GM10847 (cell line): ENCODE measurements around the gene TULP4.

Experiments
- POLR2A ChIP-seq: IDR thresholded peaks from 2 replicates; pipeline ENCODE4 v1.6.1; 2011; ENCODE audit not compliant: insufficient read length; ENCODE audit errors: extremely low read depth

The TULP4 gene, protein sequence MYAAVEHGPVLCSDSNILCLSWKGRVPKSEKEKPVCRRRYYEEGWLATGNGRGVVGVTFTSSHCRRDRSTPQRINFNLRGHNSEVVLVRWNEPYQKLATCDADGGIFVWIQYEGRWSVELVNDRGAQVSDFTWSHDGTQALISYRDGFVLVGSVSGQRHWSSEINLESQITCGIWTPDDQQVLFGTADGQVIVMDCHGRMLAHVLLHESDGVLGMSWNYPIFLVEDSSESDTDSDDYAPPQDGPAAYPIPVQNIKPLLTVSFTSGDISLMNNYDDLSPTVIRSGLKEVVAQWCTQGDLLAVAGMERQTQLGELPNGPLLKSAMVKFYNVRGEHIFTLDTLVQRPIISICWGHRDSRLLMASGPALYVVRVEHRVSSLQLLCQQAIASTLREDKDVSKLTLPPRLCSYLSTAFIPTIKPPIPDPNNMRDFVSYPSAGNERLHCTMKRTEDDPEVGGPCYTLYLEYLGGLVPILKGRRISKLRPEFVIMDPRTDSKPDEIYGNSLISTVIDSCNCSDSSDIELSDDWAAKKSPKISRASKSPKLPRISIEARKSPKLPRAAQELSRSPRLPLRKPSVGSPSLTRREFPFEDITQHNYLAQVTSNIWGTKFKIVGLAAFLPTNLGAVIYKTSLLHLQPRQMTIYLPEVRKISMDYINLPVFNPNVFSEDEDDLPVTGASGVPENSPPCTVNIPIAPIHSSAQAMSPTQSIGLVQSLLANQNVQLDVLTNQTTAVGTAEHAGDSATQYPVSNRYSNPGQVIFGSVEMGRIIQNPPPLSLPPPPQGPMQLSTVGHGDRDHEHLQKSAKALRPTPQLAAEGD (N-terminal part only)

DNA sequence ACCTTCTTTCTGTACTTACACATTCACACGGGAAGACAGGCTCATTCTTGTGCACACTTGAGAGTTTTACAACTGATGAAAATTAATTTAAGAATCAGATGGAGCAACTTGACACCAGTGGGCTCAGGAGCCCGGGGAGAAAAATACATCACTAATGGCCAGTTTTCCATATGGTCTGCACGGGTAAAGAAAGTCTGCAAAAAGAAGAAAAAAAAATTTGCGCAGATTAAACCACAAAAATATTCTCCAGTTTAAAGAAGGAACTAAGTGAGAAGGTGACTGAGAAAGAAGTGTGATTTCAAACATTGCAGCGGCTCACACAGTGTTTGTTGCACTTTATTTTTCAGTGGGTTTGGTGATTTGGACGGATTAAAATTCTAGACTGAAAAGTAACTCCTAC is at the start of gene TULP4:
TSS of gene TULP4 (plus strand) at position 301 of the 400 bp plus-strand sequence. CDS start 1,552 bp downstream, outside the sequence.
- no peak for TF ChIP-seq POLR2A

DNA sequence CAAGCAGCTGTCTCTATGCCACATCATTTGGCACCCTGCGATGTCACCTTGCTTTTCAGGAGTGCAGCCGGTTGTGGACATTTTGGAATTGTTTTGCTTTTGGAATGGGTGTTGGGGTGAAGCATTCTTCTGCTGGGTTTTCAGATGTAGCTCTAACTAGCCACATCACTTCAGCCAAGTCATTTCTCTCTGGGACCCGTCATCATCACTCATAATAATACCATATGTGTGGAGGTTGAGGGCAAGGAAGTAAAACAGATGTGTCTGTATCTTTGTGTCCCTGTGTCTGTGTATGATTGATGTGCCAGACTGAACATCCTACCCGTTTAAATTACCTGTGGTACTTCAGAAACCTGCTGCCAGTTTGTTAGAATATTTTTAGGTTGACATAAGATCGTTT is 49.5 kb upstream of the TULP4 start:
- TF ChIP-seq POLR2A = no peak

DNA sequence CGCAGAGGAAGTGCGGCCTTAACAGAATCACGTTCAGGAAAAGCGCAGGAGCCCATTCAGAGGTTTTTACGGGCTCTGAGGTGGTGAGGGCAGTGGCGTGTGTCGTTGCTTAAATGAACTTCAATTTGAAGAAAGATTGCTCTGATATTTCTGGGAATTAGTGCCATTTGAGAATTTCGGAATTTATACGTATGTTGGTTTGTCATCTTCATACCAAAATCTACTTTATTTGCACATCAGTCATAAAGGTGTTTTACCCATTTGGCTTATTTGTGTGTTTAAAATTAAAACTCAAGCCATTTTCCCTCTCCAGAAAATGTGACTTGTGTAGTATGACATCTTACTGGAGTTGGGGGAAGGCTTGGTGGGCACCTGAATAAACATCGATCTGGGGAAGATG is 48.1 kb upstream of the TULP4 start:
- no peak for TF ChIP-seq POLR2A

DNA sequence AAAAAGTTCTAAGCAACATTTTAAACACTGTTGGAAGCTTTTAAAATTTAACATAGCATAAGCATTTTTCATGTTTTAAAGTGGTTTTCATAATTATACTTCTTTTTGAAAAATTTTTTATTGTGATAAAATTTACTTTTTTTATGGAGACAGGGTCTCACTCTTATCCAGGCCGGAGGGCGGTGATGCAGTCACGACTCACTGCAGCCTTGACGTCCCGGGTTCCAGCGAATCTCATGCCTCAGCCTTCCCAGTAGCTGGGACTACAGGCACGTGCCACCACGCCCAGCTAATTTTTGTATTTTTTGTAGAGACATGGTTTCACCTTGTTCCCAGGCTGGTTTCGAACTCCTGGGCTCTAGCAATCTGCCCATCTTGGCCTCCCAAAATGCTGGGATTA is 46.1 kb upstream of the TULP4 start:
- TF ChIP-seq POLR2A = no peak

DNA sequence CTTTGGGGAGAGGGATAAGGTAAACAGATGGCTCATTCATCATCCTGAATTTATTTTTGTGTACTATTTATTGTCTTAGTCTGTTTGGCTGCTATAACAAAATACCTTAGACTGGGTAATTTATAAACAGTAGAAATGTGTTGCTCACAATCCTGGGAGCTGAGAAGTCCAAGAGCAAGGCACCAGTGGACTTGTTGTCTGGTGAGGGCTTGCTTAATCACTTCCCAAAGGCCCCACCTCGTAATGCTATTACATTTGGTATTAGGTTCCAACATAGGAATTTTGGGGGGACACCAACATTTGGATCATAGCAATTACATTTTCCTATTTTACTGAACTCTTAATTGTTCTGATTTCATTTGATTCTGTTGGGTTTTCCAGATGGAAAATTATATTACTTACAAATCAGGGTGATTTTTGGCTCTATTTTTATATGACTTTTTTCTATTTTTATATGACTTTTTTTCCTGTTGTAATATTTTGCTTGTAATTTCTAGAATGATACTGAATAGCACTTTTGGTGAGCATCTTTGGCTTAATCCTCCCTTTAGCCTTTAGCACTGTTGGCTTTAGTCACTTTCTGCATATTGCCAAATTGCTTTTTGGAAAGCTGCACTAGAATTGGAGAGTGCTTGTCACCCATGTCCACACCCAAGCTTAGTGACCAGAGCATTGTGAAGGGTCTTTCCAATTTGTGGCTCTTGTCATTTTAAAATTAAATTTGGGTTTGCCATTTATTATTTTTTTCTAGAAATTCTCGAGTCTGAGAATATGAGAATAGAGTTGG is 43.7 kb upstream of the TULP4 start:
- no peak for TF ChIP-seq POLR2A

DNA sequence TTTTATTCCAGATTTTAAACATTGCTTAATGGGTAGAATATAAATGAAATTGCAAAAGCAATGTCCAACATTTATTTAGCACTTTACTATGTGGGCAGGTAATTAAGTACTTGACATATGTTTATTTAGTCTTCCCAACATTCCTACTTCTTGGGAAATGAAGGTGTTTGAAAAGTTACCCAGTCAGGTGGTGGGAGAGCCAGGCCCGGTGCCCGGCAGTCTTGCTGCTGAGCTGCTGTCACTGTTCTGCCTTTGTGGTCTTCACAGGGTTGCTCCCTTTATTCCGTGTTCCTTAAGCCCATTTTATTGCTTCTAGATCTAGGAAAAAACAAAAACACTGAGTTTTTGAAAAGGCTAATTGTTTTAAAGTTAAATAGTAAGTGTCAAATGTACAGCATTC is 42.6 kb upstream of the TULP4 start:
- TF ChIP-seq POLR2A = no peak

DNA sequence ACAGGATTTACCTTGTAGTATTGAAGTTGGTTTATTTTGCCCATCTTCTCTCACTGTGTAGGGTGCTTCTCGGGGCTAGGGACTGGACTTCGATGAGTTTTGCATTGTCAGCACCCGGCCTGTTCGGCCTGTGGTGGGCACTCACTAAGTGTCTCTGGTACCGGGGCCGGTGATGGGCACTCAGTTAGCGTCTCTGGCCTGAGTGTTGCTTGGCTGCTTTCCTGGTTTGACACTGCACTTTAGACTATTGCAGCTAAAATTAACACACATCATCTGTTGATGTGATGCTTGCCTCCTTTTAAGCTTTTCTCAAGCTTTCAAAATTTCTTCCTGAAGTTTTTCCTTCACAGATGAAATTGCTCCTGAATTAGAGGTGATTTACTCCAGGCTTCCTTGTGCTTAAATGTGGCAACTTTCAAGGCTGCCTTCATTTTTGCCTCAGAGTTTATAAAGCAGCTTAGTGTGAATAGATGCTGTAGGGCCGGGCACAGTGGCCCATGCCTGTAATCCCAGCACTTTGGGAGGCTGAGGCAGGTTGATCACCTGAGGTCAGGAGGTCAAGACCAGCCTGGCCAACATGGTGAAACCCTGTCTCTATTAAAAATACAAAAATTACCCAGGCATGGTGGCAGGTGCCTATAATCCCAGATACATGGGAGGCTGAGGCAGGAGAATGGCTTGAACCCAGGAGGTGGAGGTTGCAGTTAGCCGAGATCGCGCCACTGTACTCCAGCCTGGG is 41.7 kb upstream of the TULP4 start:
- TF ChIP-seq POLR2A = no peak

DNA sequence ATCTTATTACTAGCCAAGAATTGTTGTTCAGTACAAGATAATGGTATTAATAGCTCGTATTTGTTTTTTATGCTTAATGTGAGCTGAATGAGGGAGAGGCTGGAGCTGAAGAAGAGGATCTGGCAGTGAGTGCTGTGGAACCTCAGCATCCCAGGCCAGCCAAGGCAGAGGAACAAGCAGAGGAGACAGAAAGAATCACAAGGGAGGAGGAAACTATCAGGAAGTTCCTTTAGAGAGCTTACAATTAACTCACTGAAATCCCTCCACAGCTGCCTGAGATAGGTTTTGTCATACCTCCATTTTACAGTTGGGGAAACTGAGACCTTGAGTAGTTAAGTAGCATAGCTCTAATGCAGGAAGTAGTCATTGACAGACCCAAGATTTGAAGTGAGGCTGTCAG is 39.9 kb upstream of the TULP4 start:
- TF ChIP-seq POLR2A = no peak

DNA sequence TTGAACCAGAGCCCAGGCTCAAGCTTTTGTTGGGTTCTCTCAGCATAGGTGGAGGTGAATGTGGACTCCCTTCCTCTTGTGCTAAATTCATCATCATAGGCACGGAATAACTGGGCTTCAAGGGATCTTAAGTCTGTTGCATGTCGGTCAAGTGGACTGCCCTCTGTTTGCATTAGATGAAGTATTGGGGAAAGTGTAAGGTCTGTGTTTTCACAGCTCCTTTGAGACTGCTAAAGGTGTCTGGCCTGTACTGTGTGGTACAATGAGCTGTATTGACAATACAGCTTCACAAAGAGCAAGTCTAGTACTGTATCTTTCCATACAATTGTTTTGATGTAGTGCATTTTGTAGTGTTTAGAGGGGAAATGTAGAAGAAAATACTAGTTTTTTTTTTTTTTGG is 34.3 kb upstream of the TULP4 start:
- no peak for TF ChIP-seq POLR2A

DNA sequence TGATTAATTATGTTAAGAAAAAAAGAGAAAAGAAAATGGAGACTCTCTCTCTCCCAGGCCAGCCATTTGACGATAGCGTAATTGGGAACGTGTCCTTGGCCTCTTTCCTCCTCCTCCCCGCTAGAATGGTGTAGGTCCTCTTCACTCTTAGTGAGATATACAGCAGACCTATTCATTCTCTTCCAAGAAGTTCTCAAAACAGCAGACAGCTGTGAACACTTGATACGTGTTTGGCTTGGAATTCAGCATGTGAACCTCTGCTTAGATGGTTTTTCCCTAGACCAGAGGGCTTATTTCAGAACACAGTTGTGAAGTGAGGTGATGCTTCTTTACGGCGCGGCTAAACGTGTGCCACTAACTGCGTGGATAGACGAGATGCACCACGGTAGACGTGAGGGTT is 32.6 kb upstream of the TULP4 start:
- no peak for TF ChIP-seq POLR2A

DNA sequence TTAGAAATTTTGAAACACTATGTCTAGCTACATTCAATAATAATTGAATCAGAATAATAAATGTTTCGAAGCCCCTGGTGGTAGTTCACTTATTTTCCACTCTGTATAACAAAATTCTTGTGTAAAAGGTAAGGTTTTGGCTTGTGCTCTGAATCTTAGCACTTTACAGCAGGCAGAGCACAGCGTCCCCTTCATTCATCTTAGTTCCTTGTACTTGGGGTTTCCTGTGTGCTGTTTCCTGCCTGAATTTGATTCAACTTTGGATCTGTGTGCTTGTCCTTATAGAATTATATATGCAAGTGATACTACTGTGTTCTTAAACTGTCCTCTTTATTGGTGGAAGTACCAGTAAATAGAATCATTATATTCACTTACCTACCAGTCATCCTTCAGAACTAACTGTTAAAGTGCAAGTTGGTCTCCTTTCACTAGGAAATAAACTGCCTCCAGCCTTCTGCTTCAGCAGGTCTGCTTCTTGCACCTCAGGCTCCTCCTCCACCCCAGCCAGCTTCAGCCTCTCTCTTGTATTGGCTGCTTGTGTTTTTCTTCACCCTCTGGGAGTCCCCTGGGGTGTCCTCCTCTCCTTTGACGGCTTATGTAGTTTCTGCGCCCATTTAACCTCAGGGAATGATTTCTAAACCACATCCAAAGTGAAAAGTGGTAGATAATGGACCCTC is 28.8 kb upstream of the TULP4 start:
- no peak for TF ChIP-seq POLR2A

DNA sequence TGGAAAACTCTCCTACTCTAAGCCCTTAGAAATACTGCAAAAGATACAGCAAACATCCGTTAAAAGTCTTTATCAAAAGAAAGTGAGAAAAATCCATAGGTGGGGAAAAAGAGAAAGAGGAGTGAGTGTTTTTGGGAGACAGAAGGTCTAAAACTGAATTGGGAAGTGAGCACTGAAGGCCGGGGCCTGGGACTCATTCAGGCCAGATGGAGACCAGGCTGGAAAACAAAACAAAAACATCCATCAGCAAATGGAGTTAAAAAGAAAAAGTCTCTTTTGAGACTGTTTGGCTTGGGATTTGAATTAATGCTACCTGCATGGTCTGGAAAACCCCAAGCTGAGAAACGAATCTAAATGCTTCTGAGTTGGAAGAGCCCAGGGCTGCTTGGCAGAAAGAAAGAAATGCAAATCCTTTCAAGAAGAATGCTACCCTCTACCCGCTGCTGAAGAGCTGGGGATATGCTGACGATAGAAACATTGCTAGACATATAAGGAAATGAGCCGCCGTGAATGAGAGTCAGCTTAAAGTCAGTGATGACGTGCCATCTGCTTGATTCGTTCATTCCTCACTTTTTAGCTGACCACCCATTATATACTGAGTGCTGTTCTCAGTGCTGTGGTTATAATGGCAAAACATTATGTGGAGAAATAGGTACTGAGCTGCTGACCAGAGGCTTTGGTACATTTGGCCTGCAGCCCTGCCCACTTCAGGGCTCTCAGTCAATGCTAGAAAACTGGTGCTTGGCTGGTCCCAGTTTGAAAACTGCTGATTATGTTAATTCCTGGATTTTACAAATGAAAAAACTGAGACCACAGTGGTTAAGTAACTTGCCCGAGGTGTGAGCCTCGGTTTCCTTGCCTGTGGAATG is 28.0 kb upstream of the TULP4 start:
- TF ChIP-seq POLR2A = no peak

DNA sequence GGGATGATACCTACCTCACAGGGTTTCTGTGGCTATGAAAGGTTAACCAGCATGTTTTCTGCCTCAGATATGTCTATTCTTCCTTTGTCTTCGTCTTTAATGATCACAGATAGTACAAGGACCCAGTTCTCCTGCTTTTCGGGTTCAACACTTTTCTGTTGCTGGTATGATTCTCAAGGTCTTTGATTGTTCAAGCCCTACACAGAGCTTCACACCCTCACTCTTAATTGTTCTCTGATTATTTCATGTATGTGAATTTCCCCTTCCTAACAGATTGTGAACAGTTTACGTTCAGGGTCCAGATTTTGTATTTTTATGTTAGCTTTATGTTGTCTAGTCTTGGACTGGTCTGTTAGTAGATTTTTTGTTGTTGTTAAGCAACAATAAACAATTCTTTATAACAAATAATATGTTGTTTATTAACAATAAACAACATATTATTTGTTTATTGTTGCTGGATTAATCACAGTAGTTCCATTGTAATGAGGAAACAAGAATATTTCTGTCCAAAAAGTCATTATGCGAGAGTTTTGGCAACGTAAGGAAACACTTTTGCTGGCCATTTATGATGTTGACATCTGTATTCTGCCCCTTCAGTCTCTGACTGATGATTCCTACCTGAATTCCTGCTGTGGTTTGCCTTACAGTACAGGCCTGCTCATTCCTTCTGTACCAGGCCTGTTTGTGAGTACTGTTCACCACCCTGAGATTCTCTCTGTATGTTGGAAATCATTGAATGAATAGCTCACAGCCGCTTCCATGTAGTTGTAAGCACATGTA is 27.2 kb upstream of the TULP4 start:
- no peak for TF ChIP-seq POLR2A
